Fibroblast of villous mesenchyme (primary cell): Measurements from ENCODE around the gene SHROOM3. TPM values are rescaled to one million over a fixed set of nuclear protein-coding genes. Genes with fewer than 3 reads are reported as not detected.

Experiments used
- DNase-seq: peaks from one replicate; pipeline ENCODE4 v3.0.0-alpha.2; 2010; ENCODE audit warnings: low read depth
- H3K4me3 ChIP-seq: 2 replicates; pipeline ENCODE4 v1.5.1; 2011; ENCODE audit warnings: low read depth, mild to moderate bottlenecking, low read length
- total RNA-seq: library from RNA; depleted of rRNA; stranded (reverse); fragments of >200 nt; gene quantifications from 2 replicates; pipeline ENCODE4 v1.2.3, GENCODE V29; 2012
- TF ChIP-seq, protein P1 (sequence below): IDR thresholded peaks from 2 replicates; pipeline ENCODE4 v1.5.1; 2012; ENCODE audit warnings: low read depth, mild to moderate bottlenecking, low read length; ENCODE audit not compliant: insufficient read depth

Gene SHROOM3
- total RNA-seq, 1 donor: 27.6 TPM

DNA sequence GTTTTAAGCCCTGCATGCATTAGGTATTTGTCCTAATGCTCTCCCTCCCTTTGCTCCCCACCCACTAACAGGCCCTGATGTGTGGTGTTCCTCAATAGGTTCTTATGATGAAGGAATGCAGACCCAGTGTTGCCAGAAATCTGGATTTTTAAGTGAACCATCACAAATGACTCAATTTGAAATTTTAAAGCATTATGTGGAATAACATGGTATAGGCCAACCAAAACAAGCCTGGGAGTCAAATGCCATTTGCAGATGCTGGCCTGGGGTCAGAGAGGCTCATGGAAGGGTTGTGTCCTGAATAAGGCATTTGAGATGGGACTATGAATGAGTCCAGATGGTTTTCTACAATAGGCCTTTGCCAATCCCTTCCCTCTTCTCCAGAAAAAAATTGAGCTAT lies 179.6 kb downstream of the SHROOM3 start:
- peak; percentile 33 for DNase-seq
- no peak overlapping the region for H3K4me3 ChIP-seq
- TF ChIP-seq, protein P1, sequence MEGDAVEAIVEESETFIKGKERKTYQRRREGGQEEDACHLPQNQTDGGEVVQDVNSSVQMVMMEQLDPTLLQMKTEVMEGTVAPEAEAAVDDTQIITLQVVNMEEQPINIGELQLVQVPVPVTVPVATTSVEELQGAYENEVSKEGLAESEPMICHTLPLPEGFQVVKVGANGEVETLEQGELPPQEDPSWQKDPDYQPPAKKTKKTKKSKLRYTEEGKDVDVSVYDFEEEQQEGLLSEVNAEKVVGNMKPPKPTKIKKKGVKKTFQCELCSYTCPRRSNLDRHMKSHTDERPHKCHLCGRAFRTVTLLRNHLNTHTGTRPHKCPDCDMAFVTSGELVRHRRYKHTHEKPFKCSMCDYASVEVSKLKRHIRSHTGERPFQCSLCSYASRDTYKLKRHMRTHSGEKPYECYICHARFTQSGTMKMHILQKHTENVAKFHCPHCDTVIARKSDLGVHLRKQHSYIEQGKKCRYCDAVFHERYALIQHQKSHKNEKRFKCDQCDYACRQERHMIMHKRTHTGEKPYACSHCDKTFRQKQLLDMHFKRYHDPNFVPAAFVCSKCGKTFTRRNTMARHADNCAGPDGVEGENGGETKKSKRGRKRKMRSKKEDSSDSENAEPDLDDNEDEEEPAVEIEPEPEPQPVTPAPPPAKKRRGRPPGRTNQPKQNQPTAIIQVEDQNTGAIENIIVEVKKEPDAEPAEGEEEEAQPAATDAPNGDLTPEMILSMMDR: no peak

- no peak overlapping the region for H3K4me3 ChIP-seq
- DNase-seq: peak; percentile 71
- TF ChIP-seq, protein P1: no peak
Measured at GRCh38 chr4:76615999-76616398, 181.0 kb downstream of the SHROOM3 start.

- TF ChIP-seq, protein P1: no peak
- peak; percentile 46 for DNase-seq
- no peak overlapping the region for H3K4me3 ChIP-seq
Measured at GRCh38 chr4:76616526-76616925, 181.5 kb downstream of the SHROOM3 start.

DNA sequence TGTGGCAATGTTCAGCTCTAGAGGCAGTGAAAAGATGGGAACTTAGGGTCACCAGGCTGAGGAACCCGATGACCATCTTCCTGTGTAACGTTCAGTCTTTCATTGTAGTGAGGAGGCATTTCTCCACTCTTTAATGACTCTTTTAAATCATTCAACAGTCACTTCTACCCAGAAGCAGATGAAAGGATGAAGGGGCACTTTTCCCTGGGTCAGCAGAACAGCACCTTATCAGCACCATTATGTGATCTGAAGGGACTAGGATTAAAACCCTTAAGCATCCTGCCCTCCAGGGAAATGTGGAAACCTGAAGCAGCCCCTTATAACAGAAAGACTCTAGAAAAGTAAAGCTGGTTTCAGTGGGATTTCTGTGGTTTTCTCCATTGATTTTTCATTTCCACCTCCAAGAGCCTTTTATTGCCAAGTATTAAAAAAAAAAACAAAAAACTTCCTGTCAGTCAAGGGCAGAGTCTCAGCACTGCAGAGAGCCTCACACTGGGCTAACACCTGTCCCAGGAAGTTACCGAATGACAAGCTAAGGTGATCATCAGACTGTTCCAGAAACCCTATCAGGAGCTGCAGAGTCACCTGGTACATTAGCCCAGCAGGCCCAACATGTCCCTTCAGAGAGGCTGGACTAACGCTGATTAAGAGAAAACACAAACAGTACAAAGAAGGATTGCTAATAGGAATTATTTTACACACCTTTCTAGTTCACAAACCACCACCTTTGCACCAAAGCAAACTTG lies 185.9 kb downstream of the SHROOM3 start:
- no peak for DNase-seq
- H3K4me3 ChIP-seq: no peak overlapping the region
- TF ChIP-seq, protein P1: no peak

DNA sequence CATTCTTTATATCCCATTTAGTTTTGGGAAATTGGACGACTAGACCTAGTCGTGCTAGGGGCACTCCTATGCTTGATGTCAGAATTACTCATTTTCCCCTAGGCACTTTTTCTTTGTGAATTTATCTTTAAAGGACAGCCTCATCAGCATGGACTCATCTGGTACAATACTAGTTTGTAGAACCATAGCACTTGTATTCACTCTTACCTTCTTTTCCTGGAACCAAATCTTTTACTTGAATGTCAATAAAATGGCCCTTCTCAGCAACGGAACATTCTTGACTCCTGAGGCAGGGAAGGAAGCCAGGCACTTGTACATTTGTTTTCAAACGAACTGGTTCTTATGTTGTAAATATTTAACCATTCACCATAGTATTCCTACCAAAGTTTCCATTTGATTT lies 187.1 kb downstream of the SHROOM3 start:
- DNase-seq: peak; percentile 38
- TF ChIP-seq, protein P1: no peak
- H3K4me3 ChIP-seq: no peak overlapping the region

DNA sequence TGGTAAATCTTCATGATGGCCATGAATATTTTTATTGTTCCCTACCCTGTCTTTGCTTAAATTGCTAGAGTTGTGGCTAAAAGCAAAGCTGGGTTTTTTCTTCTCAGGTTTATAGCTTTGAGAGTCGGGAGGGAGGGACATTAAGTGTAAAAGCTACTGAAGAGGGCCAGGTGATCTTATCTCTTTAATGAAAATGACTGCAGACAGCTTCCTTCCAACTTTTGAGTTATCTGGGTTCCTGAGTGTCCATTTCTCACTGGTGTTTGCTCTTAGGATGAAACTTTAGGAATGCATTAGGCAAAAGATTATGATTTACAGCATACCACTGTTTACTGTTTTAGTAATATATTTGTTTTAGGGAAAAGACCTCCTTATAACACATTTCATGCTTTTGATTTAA lies 187.7 kb downstream of the SHROOM3 start:
- DNase-seq: no peak
- no peak overlapping the region for H3K4me3 ChIP-seq
- TF ChIP-seq, protein P1: no peak
